ENCODE measurements around the gene HSDL2. TPM values are rescaled to one million over a fixed set of nuclear protein-coding genes. Genes with fewer than 3 reads are reported as not detected.

HSDL2 gene
- total RNA-seq, 1 experiment from 2014 or later, result 32.2 TPM

GRCh38 chr9:112473986-112474385 lies 94.1 kb downstream of the HSDL2 start:
- POLR2A ChIA-PET, result no interaction called here
- TF ChIP-seq SIN3A (IDR thresholded peaks at IDR 0.05; ENCODE audit: borderline replicate concordance, insufficient read depth, low read depth, low read length), result no peak
- TF ChIP-seq TCF7L2 (IDR thresholded peaks at IDR 0.05; ENCODE audit: low read depth, low read length), result no peak
- no peak for TF ChIP-seq REST (IDR thresholded peaks at IDR 0.05; ENCODE audit: insufficient read depth in 1 of 2, low read depth in 2 of 2, low read length in 1 of 2)
- TF ChIP-seq CTCF (IDR thresholded peaks at IDR 0.05), result no peak
- TF ChIP-seq POLR2AphosphoS5 (IDR thresholded peaks at IDR 0.05; ENCODE audit: low read depth, low read length), result no peak
- no TSS peak for BruUV-seq (replicated peaks)
- intact Hi-C loops (cut with micrococcal nuclease; ENCODE audit: unreplicated experiment), result no loop called here
- CTCF ChIA-PET, result no interaction called here
- DNase-seq (ENCODE audit: low read depth, low spot score) (no peak), ATAC-seq (no peak)
- Histone ChIP-seq H3K4me3 (ENCODE audit: low read depth in 2 of 2, low read length in 2 of 2) (no peak overlapping the region), H3K9me3 (ENCODE audit: control insufficient read depth, insufficient read depth, low read depth, low read length) (no peaks in the 10 kb centered on the region), H3K36me3 (ENCODE audit: control insufficient read depth, insufficient read depth, low read length) (peaks cover 4% of the 10 kb centered on the region; the same call in 1 of the 2 replicates), H3K4me1 (ENCODE audit: control insufficient read depth, insufficient read depth, low read length) (no peaks in the 10 kb centered on the region), H3K27ac (ENCODE audit: low read length) (no peak overlapping the region), H3K27me3 (ENCODE audit: control insufficient read depth, insufficient read depth, low read length) (no peaks in the 10 kb centered on the region)
- in situ Hi-C loops (cut with HindIII; ENCODE audit: low pct_unique_long_range_greater_than_20kb, low sequenced_read_pairs), result no loop called here

- CTCF ChIA-PET, result no interaction called here
Observed at GRCh38 chr9:112475318-112475717, 95.4 kb downstream of the HSDL2 start.

More at GRCh38 chr9:112475318-112475717, 95.4 kb downstream of the HSDL2 start:
- in situ Hi-C loops (cut with HindIII; ENCODE audit: low pct_unique_long_range_greater_than_20kb, low sequenced_read_pairs), result no loop called here
- Histone ChIP-seq H3K27ac (ENCODE audit: low read length) (no peak overlapping the region), H3K9me3 (ENCODE audit: control insufficient read depth, insufficient read depth, low read depth, low read length) (no peaks in the 10 kb centered on the region), H3K4me3 (ENCODE audit: low read depth in 2 of 2, low read length in 2 of 2) (no peak overlapping the region), H3K4me1 (ENCODE audit: control insufficient read depth, insufficient read depth, low read length) (no peaks in the 10 kb centered on the region), H3K36me3 (ENCODE audit: control insufficient read depth, insufficient read depth, low read length) (peaks cover 4% of the 10 kb centered on the region; the same call in 1 of the 2 replicates), H3K27me3 (ENCODE audit: control insufficient read depth, insufficient read depth, low read length) (no peaks in the 10 kb centered on the region)
- POLR2A ChIA-PET, result no interaction called here
- no TSS peak for BruUV-seq (replicated peaks)
- DNase-seq (ENCODE audit: low read depth, low spot score) (no peak), ATAC-seq (no peak)
- intact Hi-C loops (cut with micrococcal nuclease; ENCODE audit: unreplicated experiment), result no loop called here
- TF ChIP-seq TCF7L2 (IDR thresholded peaks at IDR 0.05; ENCODE audit: low read depth, low read length) (no peak), POLR2AphosphoS5 (IDR thresholded peaks at IDR 0.05; ENCODE audit: low read depth, low read length) (no peak), REST (IDR thresholded peaks at IDR 0.05; ENCODE audit: insufficient read depth in 1 of 2, low read depth in 2 of 2, low read length in 1 of 2) (no peak), SIN3A (IDR thresholded peaks at IDR 0.05; ENCODE audit: borderline replicate concordance, insufficient read depth, low read depth, low read length) (no peak), CTCF (IDR thresholded peaks at IDR 0.05) (no peak)
